HG03520 (cell line): ENCODE measurements around the gene CAP2.
"Not testable (repeated sequence)": the region's sequence is repeated elsewhere in the genome, so short reads cannot be mapped to it uniquely, and the experiment has no call there.

Experiments used
- ATAC-seq: cut with Tn5 transposase; IDR thresholded peaks from one replicate; pipeline ENCODE4 v1.9.1; 2021; ENCODE audit warnings: mild to moderate bottlenecking, moderate library complexity; ENCODE audit not compliant: unreplicated experiment

Gene CAP2

DNA sequence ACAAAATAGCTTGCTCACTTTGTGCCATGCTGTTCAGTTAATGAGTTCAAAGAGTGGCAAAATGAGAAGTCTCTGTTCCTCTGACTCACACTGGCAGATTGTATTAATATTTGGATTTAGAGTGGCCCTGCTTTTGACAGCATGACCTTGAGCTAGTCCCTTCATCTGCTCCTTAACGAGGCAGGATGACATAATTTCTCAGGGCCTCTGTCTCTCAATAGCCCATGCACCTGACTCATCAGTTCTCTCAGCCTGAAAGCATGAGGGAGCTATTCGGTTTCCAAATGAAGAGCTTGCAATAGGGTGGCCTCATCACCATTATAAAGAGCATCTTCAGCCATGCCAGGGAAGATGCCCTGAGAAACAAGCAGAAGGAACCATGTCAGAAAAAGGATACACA, 38.2 kb downstream of the CAP2 start:
- ATAC-seq = no peak

DNA sequence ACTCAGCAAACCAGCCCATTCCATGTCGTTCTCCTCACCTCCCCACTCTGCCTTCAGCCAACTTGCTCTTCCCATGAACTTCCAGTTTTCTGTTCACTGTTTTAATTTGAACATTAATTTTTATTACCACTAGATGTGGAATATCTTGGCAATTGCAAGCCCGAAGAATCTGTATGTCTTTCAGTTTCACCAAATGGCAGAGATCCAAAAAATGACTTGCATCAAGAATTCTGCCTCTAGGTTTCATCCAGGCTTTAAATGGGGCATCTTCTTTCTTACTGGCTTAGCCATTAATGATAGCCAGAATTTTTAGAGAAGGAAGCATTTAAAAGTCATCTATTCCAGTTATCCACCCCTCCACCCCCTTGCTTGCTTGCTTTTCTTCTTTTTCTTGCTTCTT, 39.0 kb downstream of the CAP2 start:
- ATAC-seq = no peak

DNA sequence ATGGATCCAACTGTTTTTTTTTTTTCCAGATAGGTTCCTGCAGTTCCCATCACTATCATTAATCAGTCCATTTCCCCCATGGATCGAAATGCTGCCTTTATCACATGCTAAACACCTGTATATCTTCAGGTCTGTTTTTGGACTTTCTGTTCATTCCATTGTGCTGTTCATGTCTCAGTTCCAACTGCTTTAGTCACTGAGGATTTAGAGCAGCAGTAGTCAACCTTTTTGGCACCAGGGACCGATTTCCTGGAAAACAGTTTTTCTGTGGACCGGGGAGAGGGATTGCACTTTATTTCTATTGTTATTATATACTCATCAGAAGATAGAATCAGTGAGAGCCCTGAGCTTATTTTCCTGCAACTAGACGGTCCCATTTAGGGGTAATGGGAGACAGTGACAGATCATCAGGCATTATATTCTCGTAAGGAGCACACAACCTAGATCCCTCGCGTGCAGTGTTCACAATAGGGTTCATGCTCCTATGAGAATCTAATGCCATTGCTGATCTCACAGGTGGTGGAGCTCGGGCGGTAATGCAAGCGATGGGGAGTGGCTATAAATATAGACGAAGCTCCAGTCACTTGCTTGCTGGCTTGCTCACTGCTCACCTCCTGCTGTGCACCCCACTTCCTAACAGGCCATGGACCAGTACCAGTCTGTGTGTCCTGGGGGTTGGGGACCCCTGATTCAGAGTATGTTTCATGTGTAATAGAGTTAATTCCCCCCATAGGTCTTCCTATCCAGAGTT, 46.0 kb downstream of the CAP2 start:
- no peak for ATAC-seq

DNA sequence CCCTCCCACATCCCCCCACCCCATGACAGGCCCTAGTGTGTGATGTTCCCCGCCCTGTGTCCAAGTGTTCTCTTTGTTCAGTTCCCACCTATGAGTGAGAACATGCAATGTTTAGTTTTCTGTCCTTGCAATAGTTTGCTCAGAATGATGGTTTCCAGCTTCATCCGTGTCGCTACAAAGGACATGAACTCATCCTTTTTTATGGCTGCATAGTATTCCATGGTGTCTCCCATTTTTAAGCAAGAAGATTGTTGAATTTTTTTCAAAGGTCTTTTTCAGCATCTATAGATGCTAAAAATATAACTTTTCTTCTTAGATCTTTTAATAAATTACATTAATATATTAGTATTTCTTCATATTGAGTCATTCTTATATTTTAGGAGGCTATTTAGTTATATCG, 47.4 kb downstream of the CAP2 start:
- not testable (repeated sequence) for ATAC-seq

DNA sequence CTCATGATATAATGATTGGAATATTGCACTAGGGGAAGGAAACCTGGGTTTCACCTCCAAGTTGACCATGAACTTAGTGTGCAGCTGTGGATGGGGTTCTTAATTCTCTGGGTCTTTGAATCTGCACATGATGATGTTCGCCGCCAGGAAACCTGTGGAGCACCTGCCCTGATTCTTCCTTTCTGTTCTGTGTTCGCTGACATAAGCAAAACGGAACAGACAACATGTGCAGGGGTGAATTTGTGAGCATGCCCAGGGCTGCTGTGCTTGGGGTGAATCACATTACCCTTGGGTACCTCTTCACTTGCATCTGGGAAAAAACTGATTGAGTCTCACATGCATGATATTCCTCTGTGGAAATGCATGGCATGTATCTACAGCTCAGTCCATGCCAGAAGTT, 48.8 kb downstream of the CAP2 start:
- ATAC-seq = no peak

DNA sequence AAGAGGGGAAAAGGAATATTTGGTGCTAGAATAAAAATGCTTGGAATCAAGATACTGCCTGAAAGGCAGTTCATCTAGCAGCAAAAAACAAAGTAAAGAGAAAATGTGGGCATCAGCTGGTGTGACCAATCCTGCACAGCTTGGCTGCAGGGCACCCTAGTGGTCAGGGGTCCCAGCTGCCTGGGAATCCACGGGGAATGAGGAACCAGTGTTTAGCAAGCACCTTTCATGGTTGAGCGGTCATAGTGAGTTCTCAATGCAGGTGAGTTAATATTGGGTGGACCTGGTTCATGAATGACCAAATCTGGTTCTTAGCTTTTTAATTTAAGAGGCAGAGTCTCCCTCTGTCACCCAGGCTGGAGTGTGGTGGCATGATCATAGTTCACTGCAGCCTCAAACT, 53.3 kb downstream of the CAP2 start:
- peak; percentile 32 for ATAC-seq

DNA sequence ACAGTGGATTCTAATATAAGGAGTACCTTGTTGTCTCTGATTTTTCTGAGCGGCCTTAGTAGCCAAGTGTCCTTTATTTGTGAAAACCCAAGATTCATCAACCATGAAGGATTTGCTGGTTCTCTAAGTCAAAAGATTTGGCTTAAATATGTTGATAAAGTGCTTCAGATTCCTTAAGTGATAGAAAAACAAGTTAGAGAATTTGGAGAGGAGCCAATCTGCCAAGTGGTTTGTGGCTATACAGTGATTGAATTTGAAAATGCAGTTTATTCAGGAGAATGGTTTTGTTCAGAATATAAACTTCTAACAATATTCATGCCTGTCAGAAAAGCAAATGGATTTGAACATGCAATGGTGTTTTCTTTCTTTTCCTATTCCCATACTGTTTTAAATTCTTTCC, 54.8 kb downstream of the CAP2 start:
- ATAC-seq = no peak

DNA sequence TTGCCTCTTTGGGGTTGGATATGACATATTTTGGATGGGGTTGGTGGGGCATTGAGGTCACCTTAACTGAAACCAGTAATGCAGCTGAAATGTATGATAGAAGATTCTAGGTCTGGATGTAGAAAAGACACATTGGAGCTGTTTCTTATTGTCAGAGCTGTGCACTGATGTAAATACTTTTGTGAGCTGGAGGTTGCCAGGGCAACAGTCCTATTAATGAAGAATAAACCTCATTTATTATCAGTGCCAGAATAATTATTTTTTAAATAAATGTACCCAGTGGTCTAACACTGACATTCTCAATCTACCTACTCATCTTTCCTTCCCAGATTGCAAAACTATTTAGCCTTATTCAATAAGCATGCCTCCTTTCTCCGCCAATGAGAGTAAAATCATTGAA, 57.0 kb downstream of the CAP2 start:
- no peak for ATAC-seq

DNA sequence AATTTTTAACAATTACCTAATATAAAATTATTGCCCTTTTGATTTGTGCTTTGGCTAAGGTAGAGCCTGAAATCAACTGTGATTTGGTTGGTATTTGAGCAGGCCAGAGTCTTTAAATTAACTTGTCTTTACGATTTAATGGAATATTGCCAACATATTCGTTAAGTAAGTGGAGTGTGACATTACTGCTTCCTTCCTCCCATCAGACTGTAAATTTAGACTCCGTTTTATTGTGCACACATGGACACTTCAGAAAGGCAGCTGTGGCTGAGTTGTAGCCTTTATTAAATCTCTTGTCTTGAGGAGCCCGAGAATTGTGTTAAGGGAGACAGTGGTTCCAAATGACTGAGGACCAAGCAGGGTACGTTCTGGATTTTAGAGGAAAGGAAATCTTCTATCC, 57.4 kb downstream of the CAP2 start:
- no peak for ATAC-seq

DNA sequence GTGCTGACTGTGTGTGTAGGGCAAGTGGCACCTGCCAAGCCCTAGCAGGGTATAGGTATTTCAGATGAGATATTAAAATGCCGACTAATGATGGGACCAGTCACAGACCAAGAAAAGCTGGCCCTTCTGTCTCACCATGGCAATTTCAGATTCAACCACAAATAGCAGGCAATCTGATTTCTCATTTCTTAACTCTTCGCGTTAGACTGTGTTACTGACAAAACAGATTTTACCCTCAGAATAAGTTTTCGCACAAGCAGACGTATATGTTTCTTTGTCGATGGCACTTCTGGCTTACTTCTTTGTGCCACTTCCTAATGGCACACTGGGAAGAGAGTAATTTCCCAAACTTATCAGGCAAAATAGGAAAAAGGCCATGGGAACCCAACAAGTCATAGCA, 58.7 kb downstream of the CAP2 start:
- no peak for ATAC-seq

DNA sequence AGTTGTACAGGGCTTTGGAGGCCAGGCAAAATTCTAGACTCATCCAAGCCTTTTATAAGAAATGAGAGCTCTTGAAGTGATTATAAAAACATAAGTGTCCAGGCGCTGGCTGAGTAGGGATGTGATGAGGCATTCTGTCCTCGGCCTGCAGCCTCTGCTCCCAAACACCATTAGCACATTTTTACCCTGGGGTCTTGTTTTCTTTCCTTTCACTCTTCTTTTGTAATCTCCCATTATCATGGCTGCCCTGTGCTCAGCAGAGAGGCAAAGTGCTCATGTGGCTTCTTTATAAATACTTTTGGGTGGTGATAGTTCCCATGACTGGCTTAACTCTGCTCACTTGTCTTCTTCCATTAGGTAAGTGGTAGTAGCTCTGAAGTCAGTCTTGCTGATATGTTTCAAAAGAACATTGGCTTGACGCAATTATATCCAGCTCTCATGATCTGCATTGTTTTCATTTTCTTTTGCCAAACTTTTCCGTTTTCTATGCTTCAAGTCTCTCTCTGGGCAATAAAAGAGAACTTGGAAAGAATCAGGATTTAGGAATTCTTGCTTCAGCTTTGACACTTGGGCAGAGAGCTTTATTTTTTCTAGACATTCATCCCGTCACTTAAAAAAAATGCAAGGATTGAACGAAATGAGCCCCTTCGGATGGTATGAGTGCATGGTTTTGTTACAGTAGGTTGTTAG, 61.1 kb downstream of the CAP2 start:
- ATAC-seq = no peak

DNA sequence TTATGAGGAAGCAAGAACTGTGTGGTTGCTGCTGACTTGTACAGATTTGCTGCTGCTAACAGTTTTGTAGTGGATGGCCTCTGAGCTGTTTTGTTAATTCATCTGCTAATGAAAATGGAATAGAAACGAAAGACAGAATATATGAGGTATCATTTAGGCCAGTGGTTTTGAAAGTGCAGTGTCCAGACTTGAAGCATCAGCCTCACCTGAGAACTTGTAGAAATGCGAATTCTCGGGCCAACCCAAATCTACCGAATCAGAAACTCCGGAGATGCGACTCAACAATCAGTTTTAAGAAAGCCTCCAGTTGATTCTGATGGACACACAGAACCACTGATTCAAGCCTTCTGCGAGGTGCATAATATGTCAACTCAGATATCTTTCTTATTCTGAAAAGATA, 62.5 kb downstream of the CAP2 start:
- no peak for ATAC-seq

DNA sequence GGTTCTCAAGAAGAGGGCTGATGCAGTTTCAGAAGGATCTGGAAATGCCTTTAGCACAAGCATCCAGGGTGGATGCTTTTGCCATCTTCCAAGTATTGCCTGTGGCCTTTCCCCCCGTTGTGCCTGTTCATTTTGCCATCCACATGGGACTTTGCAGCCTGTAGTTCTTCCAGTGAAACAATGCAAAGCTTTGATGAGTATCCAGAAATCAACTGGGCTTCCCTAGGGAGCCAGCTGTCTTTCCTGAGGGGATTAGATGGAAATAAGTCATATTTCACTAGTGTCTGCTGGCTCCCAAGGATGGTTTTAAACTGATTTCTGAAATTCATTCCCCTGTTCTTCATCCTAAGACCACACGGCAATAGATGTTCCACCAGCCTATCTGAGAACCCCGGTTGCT, 63.3 kb downstream of the CAP2 start:
- no peak for ATAC-seq

DNA sequence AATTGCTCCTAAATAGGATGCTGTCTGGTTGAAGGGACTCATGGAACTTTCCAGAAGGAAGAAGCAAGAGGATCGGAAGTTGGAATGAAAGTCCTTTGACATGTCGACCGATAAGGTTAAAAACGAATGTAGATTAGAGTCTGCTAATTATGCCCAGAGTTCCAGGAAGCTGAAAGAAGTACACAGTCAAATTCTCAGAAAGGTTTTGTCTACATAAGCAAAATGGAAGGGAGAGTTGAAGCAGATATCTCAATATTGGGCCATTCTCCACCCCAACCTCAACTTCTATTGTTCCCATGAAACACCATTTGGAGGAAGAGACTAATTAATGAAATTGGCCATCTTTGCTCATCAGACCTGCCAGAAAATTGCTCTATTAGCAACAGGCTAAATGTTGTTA, 64.0 kb downstream of the CAP2 start:
- ATAC-seq = no peak

DNA sequence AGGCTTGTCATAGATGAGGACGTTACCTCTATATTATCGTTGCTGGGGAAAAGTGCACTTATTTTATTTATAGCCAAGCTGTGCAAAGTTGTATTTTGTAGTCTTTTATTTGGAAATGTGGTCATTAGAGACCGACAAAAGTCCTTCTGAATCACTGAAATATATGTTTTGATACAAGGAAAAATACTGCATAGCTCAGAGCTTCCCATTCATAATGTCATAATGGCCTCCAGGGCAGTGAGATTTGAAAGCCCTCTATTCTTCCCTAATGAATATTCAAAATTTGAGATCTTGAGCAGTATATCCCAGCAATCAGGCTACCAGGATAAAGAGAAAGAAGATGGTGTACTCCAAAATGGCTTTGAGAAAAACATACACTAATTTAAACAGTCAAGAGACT, 64.6 kb downstream of the CAP2 start:
- no peak for ATAC-seq

DNA sequence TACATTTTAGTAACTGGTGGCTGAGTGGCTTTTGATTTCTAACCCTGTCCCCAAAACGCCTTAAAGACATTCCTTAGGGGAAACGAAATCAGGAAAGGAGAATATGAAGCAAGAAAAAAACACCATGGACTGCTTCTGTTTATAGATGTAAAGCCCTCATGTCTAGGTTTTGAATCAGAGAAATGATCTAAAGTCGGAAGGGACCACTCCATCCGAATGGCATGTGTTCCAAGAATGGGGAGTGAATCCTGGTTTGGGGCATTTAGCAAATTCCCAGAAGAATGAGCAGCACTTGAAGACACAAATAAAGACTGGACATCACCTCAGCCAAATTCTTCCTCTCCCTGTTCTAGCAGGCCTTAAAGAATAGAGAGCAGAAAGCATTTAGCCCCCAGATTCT, 65.6 kb downstream of the CAP2 start:
- no peak for ATAC-seq

DNA sequence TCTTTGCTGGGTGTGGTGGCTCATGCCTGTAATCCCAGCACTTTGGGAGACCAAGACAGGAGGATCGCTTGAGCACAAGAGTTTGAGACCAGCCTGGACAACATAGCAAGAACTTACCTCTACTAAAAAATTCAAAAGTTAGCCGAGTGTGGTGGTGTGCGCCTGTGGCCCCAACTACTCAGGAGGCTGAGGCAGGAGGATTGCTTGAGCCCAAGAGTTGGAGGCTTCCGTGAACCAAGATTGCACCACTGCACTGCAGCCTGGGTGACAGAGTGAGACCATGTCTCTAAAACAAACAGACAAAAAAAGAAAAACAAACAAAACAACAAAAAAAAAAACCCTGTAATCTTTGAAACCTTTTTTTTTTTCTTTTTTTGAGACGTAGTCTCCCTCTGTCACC, 67.5 kb downstream of the CAP2 start:
- no peak for ATAC-seq

DNA sequence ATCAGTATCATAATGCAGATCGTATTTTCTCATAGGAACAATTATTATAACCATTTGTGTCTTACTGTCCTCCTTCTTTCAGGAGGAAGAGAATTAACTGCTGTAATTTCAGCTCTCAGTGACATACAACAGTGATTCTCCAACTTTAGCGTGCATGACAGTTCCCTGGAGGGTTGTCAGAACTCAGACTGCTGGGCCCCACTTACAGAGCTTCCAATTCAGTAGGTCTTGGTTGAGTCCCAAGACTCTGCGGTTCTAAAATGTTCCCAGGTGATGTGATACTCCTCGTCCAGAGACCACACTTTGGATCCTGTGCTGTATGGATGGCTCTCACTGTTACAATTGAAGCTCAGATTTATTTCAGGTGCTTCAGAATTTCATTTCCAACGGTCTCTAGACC, 72.8 kb downstream of the CAP2 start:
- ATAC-seq = no peak

DNA sequence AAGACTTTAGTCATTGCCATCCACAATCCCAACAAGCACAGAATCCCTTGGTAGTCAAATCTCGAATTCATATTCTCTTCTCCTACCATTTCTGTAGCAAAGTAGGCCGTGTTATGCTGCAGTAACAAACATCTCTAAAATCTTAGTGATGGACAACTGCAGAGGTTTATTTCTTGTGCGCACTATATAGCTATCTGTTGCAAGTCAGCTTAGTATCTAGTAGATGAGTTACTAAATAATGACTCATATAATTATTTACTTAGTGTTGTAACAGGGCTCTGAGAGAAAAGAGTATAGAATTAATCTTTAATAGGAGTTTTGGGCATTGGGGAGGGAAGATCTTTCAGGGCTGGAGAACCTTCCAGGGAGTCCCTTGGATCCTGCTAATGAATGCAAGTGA, 73.3 kb downstream of the CAP2 start:
- ATAC-seq = no peak

DNA sequence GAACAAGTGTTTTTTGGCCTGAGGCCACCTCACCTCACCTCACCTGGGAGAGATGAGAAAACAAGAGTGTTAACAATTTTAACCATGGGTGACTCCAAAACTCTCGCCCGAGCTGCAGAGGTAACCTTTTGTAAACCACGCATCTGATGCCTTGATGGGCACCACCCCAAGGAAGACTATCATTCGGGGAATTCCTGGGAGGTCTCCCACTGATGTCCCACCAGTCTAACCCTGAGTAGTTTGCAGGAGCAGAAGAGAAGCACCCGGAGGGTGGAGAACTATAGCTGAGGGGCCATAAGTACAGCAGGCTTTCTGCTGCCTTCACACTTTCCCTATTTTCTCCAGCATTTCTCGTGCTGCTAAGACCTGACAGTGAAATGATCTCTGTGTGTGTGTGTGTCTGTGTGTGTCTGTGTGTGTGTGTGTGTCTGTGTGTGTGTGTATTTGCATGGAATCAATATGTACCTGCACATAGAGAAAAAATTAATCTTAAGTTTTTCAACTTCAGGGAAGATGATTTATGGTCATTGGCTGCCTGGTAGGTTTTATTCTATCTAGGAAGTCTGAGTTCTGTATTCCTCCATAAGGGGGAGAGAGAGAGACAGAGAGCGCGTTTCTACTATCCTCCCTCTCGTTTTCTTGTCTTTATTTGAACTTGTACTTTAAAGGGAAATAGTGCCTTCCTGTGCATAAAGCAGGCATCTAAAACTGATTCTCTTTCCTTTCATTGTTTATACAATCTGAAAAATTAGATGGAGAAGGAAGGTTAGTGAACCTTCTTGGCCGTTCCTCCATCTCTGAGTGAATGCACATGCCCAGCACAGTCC, 75.8 kb downstream of the CAP2 start:
- no peak for ATAC-seq

DNA sequence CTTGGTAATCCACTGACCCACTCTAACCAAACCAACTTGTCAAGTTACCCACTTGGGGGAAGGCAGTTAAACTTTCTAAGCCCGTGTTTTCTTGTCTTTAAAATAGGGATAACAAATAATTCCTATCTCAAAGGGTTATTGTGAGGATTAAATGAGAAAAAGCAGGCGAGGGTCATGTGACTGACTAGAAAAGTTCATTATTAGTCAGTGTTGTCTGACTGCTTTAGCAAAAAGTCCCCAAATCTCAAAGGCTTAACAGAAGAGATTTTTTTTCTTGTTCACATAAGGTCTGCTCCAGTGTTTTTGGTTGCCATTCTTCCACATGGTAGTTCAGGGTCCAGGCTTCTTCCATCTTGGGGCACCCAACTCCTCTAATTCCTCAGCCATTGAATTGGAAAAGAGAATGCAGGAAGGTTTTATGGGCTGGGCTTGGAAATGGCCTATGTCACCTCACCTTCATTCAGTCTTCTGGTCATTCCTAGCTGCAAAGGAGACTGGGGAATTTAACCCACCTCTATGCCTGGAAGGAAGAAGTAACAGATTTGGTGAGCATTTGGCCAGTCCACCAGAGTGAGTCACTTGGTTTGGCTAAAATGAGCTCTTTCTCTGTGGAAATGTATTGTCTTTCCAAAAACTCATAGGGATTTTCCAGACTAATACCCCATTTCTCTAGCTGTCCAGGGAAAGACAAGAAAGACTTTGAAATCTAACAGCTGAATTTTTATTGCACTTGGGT, 77.0 kb downstream of the CAP2 start:
- ATAC-seq = peak; percentile 62
